Fibroblast of pulmonary artery (primary cell): ENCODE measurements around the gene DECR2.
"Not testable (repeated sequence)": the region's sequence is repeated elsewhere in the genome, so short reads cannot be mapped to it uniquely, and the experiment has no call there.

Source experiments
- DNase-seq: peaks from one replicate; pipeline ENCODE4 v3.0.0-alpha.2; 2010; ENCODE audit warnings: low read depth
- H3K4me3 ChIP-seq: replicated peaks from 2 replicates; pipeline ENCODE4 v1.5.1; 2011; ENCODE audit warnings: low read depth, mild to moderate bottlenecking, control low read depth, low read length, moderate library complexity
- TF ChIP-seq, protein P1 (sequence below): IDR thresholded peaks from 2 replicates; pipeline ENCODE4 v1.5.1; 2011; ENCODE audit warnings: mild to moderate bottlenecking, control low read depth, low read length, inconsistent platforms; ENCODE audit errors: missing control alignments

Gene DECR2

DNA sequence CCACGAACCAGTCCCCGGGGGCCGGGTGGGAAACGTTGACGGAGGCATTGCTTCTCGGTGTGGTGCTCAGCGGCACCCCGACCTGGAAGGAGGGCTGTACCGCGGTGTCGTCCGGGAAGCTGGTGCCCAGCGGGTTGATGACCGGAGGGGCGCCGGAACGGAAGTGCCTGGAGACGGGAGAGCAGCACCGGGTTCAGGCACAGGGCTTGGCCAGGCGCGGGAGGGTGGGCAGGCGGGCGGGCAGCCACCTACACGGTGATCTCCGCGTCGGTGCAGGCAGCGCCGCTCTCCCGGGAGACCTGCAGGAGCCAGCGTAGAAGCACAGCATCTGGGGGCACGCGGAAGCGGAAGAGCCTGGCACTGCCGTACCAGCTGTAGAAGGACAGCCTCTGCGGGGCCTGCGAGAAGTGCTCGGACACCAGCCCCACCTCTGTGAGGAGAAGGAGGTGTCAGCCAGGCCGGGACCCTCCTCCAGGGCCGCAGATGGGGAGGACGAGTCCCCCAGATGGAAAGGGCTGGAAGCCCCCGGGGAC is 24.2 kb upstream of the DECR2 start:
- DNase-seq, result no peak
- no peak overlapping the region for H3K4me3 ChIP-seq
- TF ChIP-seq, protein P1, sequence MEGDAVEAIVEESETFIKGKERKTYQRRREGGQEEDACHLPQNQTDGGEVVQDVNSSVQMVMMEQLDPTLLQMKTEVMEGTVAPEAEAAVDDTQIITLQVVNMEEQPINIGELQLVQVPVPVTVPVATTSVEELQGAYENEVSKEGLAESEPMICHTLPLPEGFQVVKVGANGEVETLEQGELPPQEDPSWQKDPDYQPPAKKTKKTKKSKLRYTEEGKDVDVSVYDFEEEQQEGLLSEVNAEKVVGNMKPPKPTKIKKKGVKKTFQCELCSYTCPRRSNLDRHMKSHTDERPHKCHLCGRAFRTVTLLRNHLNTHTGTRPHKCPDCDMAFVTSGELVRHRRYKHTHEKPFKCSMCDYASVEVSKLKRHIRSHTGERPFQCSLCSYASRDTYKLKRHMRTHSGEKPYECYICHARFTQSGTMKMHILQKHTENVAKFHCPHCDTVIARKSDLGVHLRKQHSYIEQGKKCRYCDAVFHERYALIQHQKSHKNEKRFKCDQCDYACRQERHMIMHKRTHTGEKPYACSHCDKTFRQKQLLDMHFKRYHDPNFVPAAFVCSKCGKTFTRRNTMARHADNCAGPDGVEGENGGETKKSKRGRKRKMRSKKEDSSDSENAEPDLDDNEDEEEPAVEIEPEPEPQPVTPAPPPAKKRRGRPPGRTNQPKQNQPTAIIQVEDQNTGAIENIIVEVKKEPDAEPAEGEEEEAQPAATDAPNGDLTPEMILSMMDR, result no peak

DNA sequence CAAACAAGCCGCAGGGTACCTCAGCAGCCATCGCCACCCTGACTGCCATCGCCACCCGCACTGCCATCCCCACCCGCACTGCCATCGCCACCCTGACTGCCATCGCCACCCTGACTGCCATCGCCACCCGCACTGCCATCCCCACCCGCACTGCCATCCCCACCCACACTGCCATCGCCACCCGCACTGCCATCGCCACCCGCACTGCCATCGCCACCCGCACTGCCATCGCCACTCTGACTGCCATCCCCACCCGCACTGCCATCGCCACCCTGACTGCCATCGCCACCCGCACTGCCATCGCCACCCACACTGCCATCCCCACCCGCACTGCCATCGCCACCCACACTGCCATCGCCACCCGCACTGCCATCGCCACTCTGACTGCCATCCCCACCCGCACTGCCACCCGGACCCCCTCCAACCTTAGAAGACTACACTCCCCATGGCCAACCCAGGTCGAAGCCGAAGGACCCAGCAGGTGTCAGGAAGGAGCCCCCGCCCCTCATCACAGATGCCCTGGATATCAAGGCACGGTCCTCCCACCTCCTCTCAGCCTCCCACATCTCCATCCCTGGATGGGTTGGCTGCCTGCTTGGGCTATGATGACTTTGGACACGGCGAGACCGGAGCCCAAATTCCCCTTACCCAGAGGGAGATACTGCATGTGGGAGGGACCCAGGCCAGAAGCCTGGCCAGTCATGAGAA is 23.4 kb upstream of the DECR2 start:
- not testable (repeated sequence) for H3K4me3 ChIP-seq, DNase-seq

DNA sequence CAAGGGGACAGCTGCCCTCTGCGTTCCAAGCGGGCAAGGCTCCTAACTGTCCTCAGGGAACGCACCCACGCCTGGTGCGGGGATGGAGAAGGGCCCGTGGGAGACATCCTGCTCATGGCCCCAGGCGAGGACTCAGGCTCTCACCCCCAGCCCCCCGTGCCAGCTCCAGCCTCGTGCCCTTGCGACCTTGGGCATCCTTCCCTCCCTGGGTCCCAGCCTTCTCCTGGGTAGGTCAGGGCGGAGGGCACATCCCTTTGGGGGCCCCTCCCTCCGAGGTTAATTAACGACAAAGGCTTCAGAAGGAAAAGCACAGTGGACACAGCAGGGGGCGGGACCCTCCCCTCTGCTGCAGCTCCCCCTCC is 22.9 kb upstream of the DECR2 start:
- no peak overlapping the region for H3K4me3 ChIP-seq
- TF ChIP-seq, protein P1, result no peak
- no peak for DNase-seq

DNA sequence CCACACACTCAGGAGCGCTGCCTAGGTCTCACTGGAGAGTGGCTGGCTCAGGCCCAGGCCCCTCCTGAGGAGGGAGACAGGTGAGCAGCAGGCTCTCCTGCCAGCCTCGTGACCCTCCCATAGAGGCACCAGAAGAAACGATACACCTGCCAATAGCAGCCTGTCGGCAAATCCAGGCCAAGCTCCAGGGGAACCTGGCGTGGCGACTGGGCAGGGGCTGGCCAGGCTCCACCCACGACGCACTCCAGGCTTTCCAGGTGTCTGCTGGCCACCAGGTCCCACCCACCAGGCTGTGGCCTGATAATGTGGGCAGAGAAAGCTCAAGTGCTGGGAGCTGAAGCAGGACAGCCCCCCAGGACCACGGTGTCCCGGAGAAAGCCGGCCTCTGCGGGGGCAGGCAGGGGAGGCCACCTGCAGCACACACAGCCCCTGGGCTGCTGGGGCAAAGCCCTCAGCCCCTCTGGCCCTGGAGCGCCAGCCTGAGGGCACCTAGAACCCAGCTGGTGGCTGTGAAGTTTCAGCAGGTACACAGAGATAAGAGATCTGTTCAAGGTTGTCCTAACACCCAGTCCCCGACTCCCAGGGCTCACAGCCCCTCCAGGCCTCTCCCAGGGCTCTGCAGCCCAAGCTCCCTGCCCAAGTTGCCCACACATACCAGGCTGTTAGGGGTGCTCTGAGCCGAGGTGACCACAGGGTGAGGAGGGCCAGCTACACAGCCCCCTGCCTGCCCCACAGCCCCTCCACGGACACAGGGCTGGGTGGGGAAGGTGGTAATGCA is 22.3 kb upstream of the DECR2 start:
- no peak for DNase-seq
- H3K4me3 ChIP-seq, result no peak overlapping the region
- TF ChIP-seq, protein P1, result no peak

DNA sequence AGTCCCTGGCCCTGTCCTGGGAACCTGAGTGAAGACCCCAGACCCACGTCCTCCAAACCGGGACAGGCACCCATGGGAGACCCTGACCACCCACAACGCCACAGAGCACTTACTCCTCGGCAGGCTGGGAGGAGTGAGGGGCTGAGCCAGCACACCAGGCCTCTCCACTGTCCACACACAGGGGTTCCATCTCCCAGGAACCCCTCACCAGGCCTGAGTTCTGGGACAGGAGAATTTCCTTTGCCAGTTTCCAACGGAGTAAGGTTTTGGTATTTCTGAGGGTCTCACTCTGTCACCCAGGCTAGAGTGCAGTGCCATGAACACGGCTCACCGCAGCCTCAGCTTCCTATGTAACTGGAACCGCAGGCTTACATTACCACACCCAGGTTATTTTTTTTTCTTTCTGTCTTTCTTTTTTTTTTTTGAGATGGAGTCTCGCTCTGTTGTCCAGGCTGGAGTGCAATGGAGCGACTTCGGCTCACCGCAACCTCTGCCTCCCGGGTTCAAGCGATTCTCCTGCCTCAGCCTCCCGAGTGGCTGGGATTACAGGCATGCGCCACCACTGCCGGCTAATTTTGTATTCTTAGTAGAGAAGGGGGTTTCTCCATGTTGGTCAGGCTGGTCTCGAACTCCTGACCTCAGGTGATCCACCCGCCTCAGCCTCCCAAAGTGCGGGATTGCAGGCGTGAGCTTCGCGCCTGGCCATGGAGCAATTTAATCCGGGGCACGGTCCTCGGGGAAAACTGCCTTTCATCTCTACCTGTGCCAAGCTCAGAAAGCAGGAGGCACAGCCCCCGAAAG is 21.5 kb upstream of the DECR2 start:
- no peak for DNase-seq
- H3K4me3 ChIP-seq, result peak overlapping the region; percentile 76
- TF ChIP-seq, protein P1, result no peak

DNA sequence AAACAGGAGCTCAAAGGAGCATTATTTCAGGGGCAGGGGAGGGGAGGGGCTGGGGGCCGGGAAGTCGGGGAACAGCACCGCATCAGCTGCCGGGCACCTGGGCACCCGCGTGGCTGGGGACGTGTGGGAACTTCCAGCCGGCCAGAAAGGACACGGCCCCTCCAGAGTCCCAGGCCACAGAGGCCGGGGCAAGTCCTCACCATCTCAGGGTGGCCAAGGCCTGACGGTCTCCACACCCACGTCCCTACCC is 21.0 kb upstream of the DECR2 start:
- TF ChIP-seq, protein P1, result no peak
- no peak for DNase-seq
- H3K4me3 ChIP-seq, result peak overlapping the region; percentile 76

DNA sequence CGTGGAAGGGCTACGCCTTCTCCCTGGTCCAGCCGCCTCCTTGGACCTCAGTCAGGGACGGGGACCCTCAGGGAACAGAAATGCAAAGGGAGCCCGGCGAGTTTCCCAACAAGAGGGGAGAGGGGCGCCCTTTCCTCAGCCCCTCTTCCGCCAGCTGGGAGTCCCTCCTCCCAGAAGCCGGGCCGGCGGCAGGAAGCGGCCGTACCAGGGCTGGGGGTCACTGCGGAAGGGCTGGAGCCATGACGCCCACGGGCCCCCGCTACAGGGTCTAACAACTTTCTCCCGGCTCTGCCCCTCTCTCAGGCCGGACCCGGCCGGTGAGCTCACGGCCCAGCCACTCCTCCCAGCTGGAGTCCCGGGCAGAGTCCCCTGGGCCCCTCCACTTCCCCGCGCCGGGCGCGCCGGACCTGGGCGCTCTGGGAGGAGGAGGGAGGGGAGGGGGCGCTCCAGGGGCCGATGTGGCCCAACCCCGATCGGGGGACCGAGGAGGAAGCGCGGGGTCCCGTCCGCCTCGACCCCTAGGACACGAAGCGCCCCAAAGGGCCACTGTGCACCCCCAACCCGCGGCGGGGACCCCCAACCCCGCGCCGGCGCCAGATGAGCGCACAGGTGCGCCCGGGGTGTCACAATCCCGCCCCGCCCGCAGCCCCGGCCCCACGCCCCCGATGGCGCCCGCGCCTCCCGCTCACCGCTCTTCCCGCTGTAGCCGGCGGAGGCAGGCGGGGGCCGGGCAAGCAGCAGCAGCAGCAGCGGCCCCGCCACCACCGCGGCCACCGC is 20.5 kb upstream of the DECR2 start:
- DNase-seq, result no peak
- peak overlapping the region; percentile 76 for H3K4me3 ChIP-seq
- TF ChIP-seq, protein P1, result no peak
